PC-3 (cell line): Measurements from ENCODE around the gene MKLN1.

Experiments used
- EZH2phosphoT487 ChIP-seq: fragments of 300-600 bp; sonication (generic); IDR thresholded peaks from 2 replicates; pipeline ENCODE4 v1.6.1; 2018; ENCODE audit warnings: mild to moderate bottlenecking, antibody characterized with exemption, low read length, borderline replicate concordance
- TF ChIP-seq, protein P1 (sequence below): fragments of 300-600 bp; sonication (generic); conservative IDR thresholded peaks from 2 replicates; pipeline ENCODE4 v1.5.1; 2017; ENCODE audit warnings: antibody characterized with exemption, low read depth, mild to moderate bottlenecking, low read length

GRCh38 chr7:131328377-131329175, 900 bp downstream of the MKLN1 start:
- TF ChIP-seq, protein P1, sequence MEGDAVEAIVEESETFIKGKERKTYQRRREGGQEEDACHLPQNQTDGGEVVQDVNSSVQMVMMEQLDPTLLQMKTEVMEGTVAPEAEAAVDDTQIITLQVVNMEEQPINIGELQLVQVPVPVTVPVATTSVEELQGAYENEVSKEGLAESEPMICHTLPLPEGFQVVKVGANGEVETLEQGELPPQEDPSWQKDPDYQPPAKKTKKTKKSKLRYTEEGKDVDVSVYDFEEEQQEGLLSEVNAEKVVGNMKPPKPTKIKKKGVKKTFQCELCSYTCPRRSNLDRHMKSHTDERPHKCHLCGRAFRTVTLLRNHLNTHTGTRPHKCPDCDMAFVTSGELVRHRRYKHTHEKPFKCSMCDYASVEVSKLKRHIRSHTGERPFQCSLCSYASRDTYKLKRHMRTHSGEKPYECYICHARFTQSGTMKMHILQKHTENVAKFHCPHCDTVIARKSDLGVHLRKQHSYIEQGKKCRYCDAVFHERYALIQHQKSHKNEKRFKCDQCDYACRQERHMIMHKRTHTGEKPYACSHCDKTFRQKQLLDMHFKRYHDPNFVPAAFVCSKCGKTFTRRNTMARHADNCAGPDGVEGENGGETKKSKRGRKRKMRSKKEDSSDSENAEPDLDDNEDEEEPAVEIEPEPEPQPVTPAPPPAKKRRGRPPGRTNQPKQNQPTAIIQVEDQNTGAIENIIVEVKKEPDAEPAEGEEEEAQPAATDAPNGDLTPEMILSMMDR: no peak
- TF ChIP-seq EZH2phosphoT487: no peak
